Activated CD8-positive, alpha-beta T cell treated with anti-CD3 and anti-CD28 coated beads, Interleukin-2, amount 10 ng/mL, durations not matched to agents 7 days and 5 days (primary cell): ENCODE data around the gene PSMD13. TPM values are rescaled to one million over a fixed set of nuclear protein-coding genes. Genes with fewer than 3 reads are reported as not detected.

Experiments
- ATAC-seq: fragments of 150-1000 bp; cut with Tn5 transposase; one replicate; pipeline ENCODE4 v1.10.0; 2021; ENCODE audit warnings: moderate library complexity
- CTCF ChIA-PET: fragments of 350-600 bp; sonication (Branson Sonifier 250); formaldehyde crosslinking; loops from one replicate; lab custom pipeline; 2021; ENCODE audit warnings: antibody characterized with exemption; lab: Charles Lee
- POLR2A ChIA-PET: fragments of 350-600 bp; sonication (Branson Sonifier 250); formaldehyde crosslinking; loops from one replicate; lab custom pipeline; 2021; ENCODE audit warnings: antibody characterized with exemption; lab: Charles Lee
- DNase-seq: peaks from one replicate; pipeline ENCODE4 v3.0.0-alpha.2; 2020
- H3K27ac Mint-ChIP-seq: one replicate; pipeline ENCODE4 v1.8.0; 2021; ENCODE audit warnings: mild to moderate bottlenecking, mixed read lengths
- H3K27me3 Mint-ChIP-seq: one replicate; pipeline ENCODE4 v1.8.0; 2021; ENCODE audit warnings: low read depth, mixed read lengths
- H3K36me3 Mint-ChIP-seq: one replicate; pipeline ENCODE4 v1.8.0; 2021; ENCODE audit warnings: low read depth, mixed read lengths
- H3K4me1 Mint-ChIP-seq: one replicate; pipeline ENCODE4 v1.8.0; 2021; ENCODE audit warnings: low read depth, mixed read lengths
- H3K4me3 Mint-ChIP-seq: one replicate; pipeline ENCODE4 v1.8.0; 2021; ENCODE audit warnings: mild to moderate bottlenecking, mixed read lengths
- H3K9me3 Mint-ChIP-seq: one replicate; pipeline ENCODE4 v1.8.0; 2022; ENCODE audit warnings: mixed read lengths; ENCODE audit not compliant: insufficient read depth
- total RNA-seq, 2 experiments: library from RNA; stranded (reverse); gene quantifications; one replicate each; pipeline ENCODE4 v1.2.3, GENCODE V29; 2021

PSMD13 gene
- total RNA-seq, 2 experiments from 2014 or later, result 164 to 173 TPM

DNA sequence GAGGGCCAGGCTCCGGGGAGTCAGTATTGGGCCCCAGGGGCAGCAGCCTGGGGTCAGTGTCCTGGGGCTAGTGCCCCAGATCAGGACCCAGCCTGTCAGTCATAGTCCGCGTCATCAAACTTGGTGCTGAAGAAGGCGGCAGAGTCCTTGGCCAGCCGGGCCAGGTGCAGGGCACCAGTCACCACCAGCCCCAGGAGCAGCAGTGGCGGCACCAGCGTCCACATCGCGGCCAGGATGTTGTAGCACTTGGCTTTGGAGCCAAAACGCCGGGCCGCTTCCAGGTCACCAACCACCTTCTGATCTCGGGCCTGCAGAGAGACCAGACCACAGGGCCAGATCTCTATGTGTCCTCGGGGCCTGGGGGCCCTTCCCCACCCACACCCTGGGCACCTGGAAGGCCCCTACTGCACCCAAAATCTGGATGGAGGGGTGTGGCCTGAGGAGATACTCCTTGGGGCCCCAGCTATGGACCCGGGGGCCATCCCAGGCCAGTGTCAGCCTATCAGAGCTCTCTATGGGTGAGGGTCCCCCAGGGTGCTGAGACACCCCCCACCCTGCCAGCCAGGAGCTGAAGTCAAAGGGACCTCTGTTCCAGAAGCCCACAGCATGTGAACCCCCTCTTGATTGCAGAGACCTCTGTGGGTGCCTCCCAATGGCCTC is 61.8 kb downstream of the PSMD13 start:
- peak; percentile 45 for DNase-seq

GRCh38 chr11:299081-299891 is 62.5 kb downstream of the PSMD13 start, which contains the start of gene IFITM5:
Gene IFITM5, minus strand, starts transcription at chr11:299526. Its CDS starts 36 bp downstream, at chr11:299490.
- peaks cover 79% of the 10 kb centered on the region for H3K4me1 Mint-ChIP-seq
- ATAC-seq (no peak), DNase-seq (no peak)
- no peaks in the 10 kb centered on the region for H3K9me3 Mint-ChIP-seq
- ChIA-PET POLR2A (interaction anchor here (0.7 to 5.7 kb wide), 10 partner anchors 8 to 49 kb away, joined by 3 to 54 read pairs (median 6); partner anchors contain the start of genes IFITM2 and PGGHG), CTCF (interaction anchor here (1.2 to 1.3 kb wide), 2 partner anchors 48 to 65 kb away, joined by 3 to 5 read pairs; no protein-coding TSS in a partner anchor)
- H3K27me3 Mint-ChIP-seq, result peaks cover 9% of the 10 kb centered on the region
- peak within 1 kb of the TSS; percentile 85 for H3K27ac Mint-ChIP-seq
- H3K4me3 Mint-ChIP-seq, result peak within 1 kb of the TSS; percentile 30
- peaks cover 29% of the 10 kb centered on the region for H3K36me3 Mint-ChIP-seq

More for the DNA sequence above, 61.8 kb downstream of the PSMD13 start:
- H3K9me3 Mint-ChIP-seq, result no peaks in the 10 kb centered on the region
- peaks cover 9% of the 10 kb centered on the region for H3K27me3 Mint-ChIP-seq
- ChIA-PET CTCF (interaction anchor here (1.2 to 1.3 kb wide), 2 partner anchors 48 to 66 kb away, joined by 3 to 5 read pairs; no protein-coding TSS in a partner anchor), POLR2A (interaction anchor here (0.7 to 5.7 kb wide), 8 partner anchors 9 to 48 kb away, joined by 3 to 54 read pairs (median 6); partner anchors contain the start of genes IFITM2 and PGGHG)
- no peak for ATAC-seq
- peaks cover 37% of the 10 kb centered on the region for H3K36me3 Mint-ChIP-seq
- peak overlapping the region; percentile 85 for H3K27ac Mint-ChIP-seq
- H3K4me3 Mint-ChIP-seq, result peak overlapping the region; percentile 30
- H3K4me1 Mint-ChIP-seq, result peaks cover 82% of the 10 kb centered on the region

DNA sequence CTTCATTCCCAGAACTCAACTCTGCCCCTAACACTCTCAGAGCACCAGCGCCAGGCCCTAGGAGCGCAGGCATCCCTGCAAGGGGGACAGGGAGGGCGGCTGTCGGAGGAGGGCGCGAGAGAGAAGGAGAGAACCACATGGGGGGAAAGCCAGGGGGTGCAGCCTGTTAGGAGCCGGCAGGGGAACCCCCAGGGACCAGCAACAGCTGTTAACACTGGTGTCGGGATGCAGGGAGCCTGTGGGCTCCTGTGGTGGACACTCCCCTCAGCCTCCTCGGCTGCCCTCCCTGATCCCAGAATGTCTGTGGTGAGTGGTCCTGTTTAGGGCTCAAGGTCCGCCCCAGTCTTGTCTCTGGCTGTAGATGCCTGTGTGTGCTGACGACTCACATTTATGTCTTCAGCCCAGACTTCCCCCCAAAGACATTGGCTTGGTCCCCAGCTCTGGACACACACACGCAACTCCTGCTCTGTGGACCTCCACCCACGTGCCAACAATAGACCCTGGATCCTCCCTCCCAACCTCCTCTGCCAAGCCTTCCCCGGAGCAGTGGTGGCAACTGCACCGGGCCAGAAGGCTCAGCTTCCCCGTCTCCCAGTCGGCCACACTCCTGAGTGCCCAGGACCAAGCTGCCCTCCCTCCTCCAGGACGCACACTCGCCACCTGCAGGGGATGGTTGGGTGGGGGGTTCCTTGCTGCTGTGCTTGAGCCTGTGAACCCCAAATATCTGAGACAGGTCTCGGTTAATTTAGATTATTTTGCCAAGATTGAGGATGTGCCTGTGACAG is 63.4 kb downstream of the PSMD13 start:
- Mint-ChIP-seq H3K27ac (peak overlapping the region; percentile 46), H3K4me3 (no peak overlapping the region), H3K4me1 (peaks cover 76% of the 10 kb centered on the region), H3K36me3 (peaks cover 21% of the 10 kb centered on the region), H3K27me3 (peaks cover 9% of the 10 kb centered on the region), H3K9me3 (no peaks in the 10 kb centered on the region)
- DNase-seq (no peak), ATAC-seq (no peak)
- CTCF ChIA-PET, result interaction anchor here (1.3 to 3.2 kb wide), 2 partner anchors 50 to 149 kb away, joined by 3 to 17 read pairs; no protein-coding TSS in a partner anchor
- POLR2A ChIA-PET, result interaction anchor here (0.6 to 5.7 kb wide), 7 partner anchors 9 to 56 kb away, joined by 3 to 54 read pairs (median 7); partner anchors contain the start of gene PGGHG

Other genes with a start within 250 kb of the PSMD13 start
- gene SCGB1C1, start 43.9 kb upstream of the PSMD13 start, total RNA-seq, result not detected
- gene BET1L, start 29.6 kb upstream of the PSMD13 start, total RNA-seq, result 10 to 100 TPM; 33.8 to 34.2 TPM
- gene RIC8A, start 29.3 kb upstream of the PSMD13 start, total RNA-seq, result 100 to 1,000 TPM; 121 to 126 TPM
- 10 to 100 TPM; 13.1 to 15.0 TPM for gene SIRT3, start 634 bp upstream of the PSMD13 start, total RNA-seq
- gene NLRP6, start 41.4 kb downstream of the PSMD13 start, total RNA-seq, result 10 to 100 TPM; 29.7 to 30.8 TPM
- 100 to 1,000 TPM; 487 to 541 TPM for gene PGGHG, start 52.1 kb downstream of the PSMD13 start, total RNA-seq
- gene IFITM5, start 62.5 kb downstream of the PSMD13 start, total RNA-seq, result not detected
- gene IFITM2, start 70.8 kb downstream of the PSMD13 start, total RNA-seq, result 1,000 to 10,000 TPM; 2,197 to 2,304 TPM
- 1,000 to 10,000 TPM; 1,265 to 1,278 TPM for gene IFITM1, start 77.1 kb downstream of the PSMD13 start, total RNA-seq
- gene IFITM3, start 83.9 kb downstream of the PSMD13 start, total RNA-seq, result 100 to 1,000 TPM; 174 to 182 TPM
- gene B4GALNT4, start 132.5 kb downstream of the PSMD13 start, total RNA-seq, result under 1 TPM; 0.26 to 0.52 TPM
- gene PKP3, start 157.2 kb downstream of the PSMD13 start, total RNA-seq, result under 1 TPM in 1 of 2 experiments, not detected in 1; 0.13 TPM
- 100 to 1,000 TPM; 160 to 168 TPM for gene SIGIRR, start 178.0 kb downstream of the PSMD13 start, total RNA-seq
- gene ANO9, start 205.0 kb downstream of the PSMD13 start, total RNA-seq, result 10 to 100 TPM; 72.6 to 78.9 TPM
- gene PTDSS2, start 213.3 kb downstream of the PSMD13 start, total RNA-seq, result 10 to 100 TPM; 24.6 to 26.1 TPM